HepG2 (cell line): ENCODE measurements around the gene CYB5D1. TPM values are rescaled to one million over a fixed set of nuclear protein-coding genes. Genes with fewer than 3 reads are reported as not detected.

Experiments
- KLF6 ChIP-seq: IDR thresholded peaks from 2 replicates; pipeline ENCODE4 v1.8.0; 2016; ENCODE audit warnings: missing biosample characterization, missing genetic modification reagents
- LCORL ChIP-seq, 2 experiments: fragments of 450-650 bp in 1 of 2; sonication (generic) in 1 of 2; formaldehyde crosslinking in 1 of 2; IDR thresholded peaks; 2 replicates each; pipeline versions ENCODE4 v1.5.0 to v1.6.1; 2017 to 2020; ENCODE audit warnings: antibody characterized with exemption in 1 of 2, missing genetic modification reagents in 1 of 2
- MAZ ChIP-seq, 2 experiments: sonication (generic) in 1 of 2; formaldehyde crosslinking in 1 of 2; IDR thresholded peaks; 2 replicates each; pipeline versions ENCODE4 v1.5.0 to v1.6.1; 2012 to 2020; ENCODE audit warnings: low read depth in 2 of 2, mild to moderate bottlenecking in 2 of 2, borderline replicate concordance in 1 of 2, improper control_type of control experiment in 1 of 2, low read length in 1 of 2, missing genetic modification reagents in 1 of 2, moderate library complexity in 1 of 2
- PRDM4 ChIP-seq: sonication (generic); formaldehyde crosslinking; IDR thresholded peaks from 2 replicates; pipeline ENCODE4 v1.9.0; 2021; ENCODE audit warnings: missing genetic modification reagents, borderline replicate concordance
- ZNF646 ChIP-seq: sonication (generic); formaldehyde crosslinking; IDR thresholded peaks from 2 replicates; pipeline ENCODE4 v1.9.0; 2021; ENCODE audit warnings: mild to moderate bottlenecking, missing genetic modification reagents
- ZNF672 ChIP-seq: sonication (generic); formaldehyde crosslinking; IDR thresholded peaks from 2 replicates; pipeline ENCODE4 v1.8.1; 2022; ENCODE audit warnings: missing genetic modification reagents
- polyA plus RNA-seq, 8 experiments: library from polyadenylated mRNA; depleted of rRNA in 3 of 8; stranded (reverse) in 7 of 8; unstranded in 1 of 8; fragments of >200 nt; fragmentation: Illumina TruSeq in 4 of 8; extraction: Trizol in 4 of 8; gene quantifications; 2 replicates each; pipeline versions ENCODE4 v1.2.1 to v1.2.3, GENCODE V29; 2011 to 2016; ENCODE audit warnings: low read depth in 4 of 8, missing spikeins in 1 of 8, mixed read lengths in 1 of 8; ENCODE audit not compliant: insufficient read depth in 1 of 8
- total RNA-seq, 5 experiments: library from RNA; depleted of rRNA; stranded (reverse); fragments of >200 nt; fragmentation: Illumina TruSeq; extraction: Trizol; gene quantifications; 2 replicates each; pipeline ENCODE4 v1.2.3, GENCODE V29; 2016; ENCODE audit warnings: low read depth in 1 of 5

The CYB5D1 gene
- total and polyA plus RNA-seq, 2 of the 13 experiments (the other 11 are each of a cell fraction or from before 2014, with no cell fraction given): 8.9 to 17.0 TPM

- TF ChIP-seq ZNF646 (no peak), LCORL (IDR thresholded peaks at IDR 0.05) (no peak), LCORL (CRISPR knock-in tag; IDR thresholded peaks at IDR 0.05) (0 out of 2 replicates have a peak, but pooled peaks have one; percentile 26), PRDM4 (CRISPR knock-in tag) (no peak), KLF6 (CRISPR knock-in tag) (no peak), ZNF672 (CRISPR knock-in tag) (no peak), MAZ (IDR thresholded peaks at IDR 0.05; ENCODE audit: borderline replicate concordance, low read depth, low read length) (no peak), MAZ (CRISPR knock-in tag; IDR thresholded peaks at IDR 0.05; ENCODE audit: low read depth) (0 out of 2 replicates have a peak, but pooled peaks have one; percentile 28)
Observed at GRCh38 chr17:7886227-7887037, 28.6 kb downstream of the CYB5D1 start (continued).
